GM12892 (cell line): ENCODE measurements around the gene SEPTIN5.

Experiments
- POLR2A ChIP-seq: IDR thresholded peaks from 2 replicates; pipeline ENCODE4 v1.6.1; 2011; ENCODE audit warnings: low read depth, low read length, control low read depth
- POLR2AphosphoS5 ChIP-seq: IDR thresholded peaks from 2 replicates; pipeline ENCODE4 v1.6.1; 2011; ENCODE audit warnings: low read depth, low read length, control low read depth

GRCh38 chr22:19717181-19717580, 2.9 kb downstream of the SEPTIN5 start:
- TF ChIP-seq POLR2A (no peak), POLR2AphosphoS5 (no peak)
